Vagina (tissue), 2 donors: ENCODE data around the gene SPTLC1.
"Not testable (repeated sequence)": the region's sequence is repeated elsewhere in the genome, so short reads cannot be mapped to it uniquely, and the experiment has no call there.

Source experiments
- CTCF ChIP-seq, 3 experiments: fragments of 450-650 bp in 2 of 3; fragments of 200-600 bp in 1 of 3; sonication (generic) in 1 of 3; IDR thresholded peaks; one replicate each; pipeline ENCODE4 v1.5.1; 2017 to 2019; ENCODE audit warnings: antibody characterized with exemption in 3 of 3, mild to moderate bottlenecking in 2 of 3, moderate library complexity in 2 of 3
- POLR2A ChIP-seq, 2 donors: fragments of 450-650 bp; IDR thresholded peaks; one replicate each; pipeline ENCODE4 v1.6.1; 2017; ENCODE audit warnings: antibody characterized with exemption in 2 of 2, mild to moderate bottlenecking in 2 of 2, moderate library complexity in 2 of 2

DNA sequence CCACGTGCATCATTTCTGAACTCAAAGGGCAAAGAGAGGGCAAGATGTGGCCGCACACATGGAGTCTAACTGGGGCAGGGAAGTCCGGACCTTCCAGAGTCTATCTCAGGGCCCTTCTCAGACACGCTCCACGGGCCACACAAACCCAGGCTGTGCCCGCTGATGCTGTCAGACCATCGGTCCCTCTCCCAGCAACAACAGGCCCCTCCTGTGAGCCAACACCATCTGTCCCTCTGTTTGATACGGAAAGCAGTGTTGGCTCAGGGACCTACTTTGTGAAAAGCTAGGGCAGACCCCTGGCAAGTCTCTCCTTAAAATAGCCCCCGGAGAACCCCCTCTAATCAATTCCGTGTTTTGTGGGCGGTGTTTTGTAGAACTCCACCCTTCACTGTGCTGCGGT is 40.5 kb upstream of the SPTLC1 start:
- not testable (repeated sequence) for TF ChIP-seq CTCF, POLR2A (IDR thresholded peaks at IDR 0.05)
